GM18868 (cell line): ENCODE data around the gene PIP4P1.
A peak's percentile ranks its signal among the peaks of the same experiment; 100 is the strongest.

Experiments
- ATAC-seq: cut with Tn5 transposase; IDR thresholded peaks from one replicate; pipeline ENCODE4 v1.9.1; 2021; ENCODE audit warnings: mild to moderate bottlenecking, moderate library complexity; ENCODE audit not compliant: unreplicated experiment

Gene PIP4P1

GRCh38 chr14:20438664-20439063 is 22.6 kb downstream of the PIP4P1 start:
- no peak for ATAC-seq

- ATAC-seq, result no peak
Observed at GRCh38 chr14:20436363-20436755, 24.9 kb downstream of the PIP4P1 start.

- no peak for ATAC-seq
Observed at GRCh38 chr14:20435582-20436362, 25.5 kb downstream of the PIP4P1 start, which contains the start of gene KLHL33. Gene KLHL33, minus strand, starts transcription at chr14:20436166. Its CDS starts 355 bp downstream, at chr14:20435811.

GRCh38 chr14:20434701-20435581 is 26.3 kb downstream of the PIP4P1 start:
- no peak for ATAC-seq

- ATAC-seq, result no peak
Observed at GRCh38 chr14:20429801-20430669, 31.2 kb downstream of the PIP4P1 start.

GRCh38 chr14:20428802-20429201 is 32.4 kb downstream of the PIP4P1 start:
- ATAC-seq, result no peak

GRCh38 chr14:20428010-20428365 is 33.2 kb downstream of the PIP4P1 start:
- peak; percentile 37 for ATAC-seq

GRCh38 chr14:20427231-20428009 is 33.8 kb downstream of the PIP4P1 start:
- ATAC-seq, result peak; percentile 86

GRCh38 chr14:20424851-20425250 is 36.4 kb downstream of the PIP4P1 start:
- ATAC-seq, result no peak

GRCh38 chr14:20422886-20423285 is 38.3 kb downstream of the PIP4P1 start:
- no peak for ATAC-seq

- no peak for ATAC-seq
Observed at GRCh38 chr14:20421267-20421666, 40.0 kb downstream of the PIP4P1 start.

- ATAC-seq, result no peak
Observed at GRCh38 chr14:20419419-20419818, 41.8 kb downstream of the PIP4P1 start.

GRCh38 chr14:20418501-20418909 is 42.7 kb downstream of the PIP4P1 start:
- no peak for ATAC-seq

GRCh38 chr14:20417250-20418186 is 43.7 kb downstream of the PIP4P1 start:
- no peak for ATAC-seq

- ATAC-seq, result no peak
Observed at GRCh38 chr14:20416223-20416622, 45.0 kb downstream of the PIP4P1 start.

- peak; percentile 54 for ATAC-seq
Observed at GRCh38 chr14:20415782-20416206, 45.4 kb downstream of the PIP4P1 start.

GRCh38 chr14:20413744-20414082 is 47.5 kb downstream of the PIP4P1 start:
- peak; percentile 48 for ATAC-seq

GRCh38 chr14:20412876-20413743 is 48.1 kb downstream of the PIP4P1 start, which contains the start of gene TEP1:
Gene TEP1, minus strand, starts transcription at chr14:20413501. Its CDS starts 5,062 bp downstream, at chr14:20408439.
- peak; percentile 80 for ATAC-seq
